Hepatocyte (in vitro differentiated cells): ENCODE measurements around the gene APPL2. TPM values are rescaled to one million over a fixed set of nuclear protein-coding genes. Genes with fewer than 3 reads are reported as not detected.

Experiments used
- DNase-seq: peaks from one replicate; pipeline ENCODE4 v3.0.0-alpha.2; 2016; ENCODE audit warnings: low spot score
- H2AFZ ChIP-seq: fragments of 200-600 bp; sonication (generic); 2 replicates; pipeline ENCODE4 v1.6.0; 2016; ENCODE audit warnings: antibody characterized with exemption, mild to moderate bottlenecking
- H3K27ac ChIP-seq: fragments of 200-600 bp; sonication (generic); 2 replicates; pipeline ENCODE4 v1.5.1; 2016; ENCODE audit warnings: mild to moderate bottlenecking
- H3K27me3 ChIP-seq: fragments of 200-600 bp; sonication (generic); 2 replicates; pipeline ENCODE4 v1.6.1; 2016
- H3K36me3 ChIP-seq: fragments of 200-600 bp; sonication (generic); replicated peaks from 2 replicates; pipeline ENCODE4 v1.5.1; 2016; ENCODE audit warnings: low read depth; ENCODE audit not compliant: insufficient read depth
- H3K4me1 ChIP-seq: fragments of 200-600 bp; sonication (generic); 2 replicates; pipeline ENCODE4 v1.5.1; 2016; ENCODE audit warnings: mild to moderate bottlenecking, moderate library complexity; ENCODE audit not compliant: insufficient read depth
- H3K4me2 ChIP-seq: fragments of 200-600 bp; sonication (generic); 2 replicates; pipeline ENCODE4 v1.6.0; 2016
- H3K4me3 ChIP-seq: fragments of 200-600 bp; sonication (generic); 2 replicates; pipeline ENCODE4 v1.5.1; 2016; ENCODE audit warnings: mild to moderate bottlenecking
- H3K79me2 ChIP-seq: fragments of 200-600 bp; sonication (generic); 2 replicates; pipeline ENCODE4 v1.6.0; 2017; ENCODE audit warnings: mild to moderate bottlenecking
- H3K9me2 ChIP-seq: fragments of 200-600 bp; sonication (generic); replicated peaks from 2 replicates; pipeline ENCODE4 v1.6.0; 2017; ENCODE audit warnings: mild to moderate bottlenecking; ENCODE audit not compliant: insufficient read depth
- H3K9me3 ChIP-seq: fragments of 200-600 bp; sonication (generic); 2 replicates; pipeline ENCODE4 v1.5.1; 2016; ENCODE audit warnings: low read depth, mild to moderate bottlenecking
- H4K20me1 ChIP-seq: fragments of 200-600 bp; sonication (generic); 2 replicates; pipeline ENCODE4 v1.6.0; 2016; ENCODE audit warnings: mild to moderate bottlenecking; ENCODE audit not compliant: insufficient read depth, poor library complexity, severe bottlenecking
- CTCF ChIP-seq: fragments of 200-600 bp; sonication (generic); IDR thresholded peaks from 2 replicates; pipeline ENCODE4 v1.5.1; 2016; ENCODE audit warnings: antibody characterized with exemption, mild to moderate bottlenecking; ENCODE audit not compliant: poor library complexity
- EZH2 ChIP-seq: fragments of 200-600 bp; sonication (generic); IDR thresholded peaks from 2 replicates; pipeline ENCODE4 v1.6.1; 2016; ENCODE audit warnings: antibody characterized with exemption, mild to moderate bottlenecking, borderline replicate concordance
- EZH2phosphoT487 ChIP-seq: fragments of 200-600 bp; sonication (generic); IDR thresholded peaks from one replicate; pipeline ENCODE4 v1.6.1; 2018; ENCODE audit warnings: antibody characterized with exemption, mild to moderate bottlenecking, low read depth, moderate library complexity; ENCODE audit not compliant: unreplicated experiment, severe bottlenecking
- WGBS: methylation state at CpG from one replicate; pipeline ENCODE4 v1.1.6; 2016; ENCODE audit warnings: low lambda C conversion rate; ENCODE audit errors: missing lambda C conversion rate; 5-methylcytosine and 5-hydroxymethylcytosine counted together
- polyA plus RNA-seq: library from polyadenylated mRNA; unstranded; fragments of >200 nt; fragmentation: Nextera tagmentation; extraction: Ambion mirVana; gene quantifications from 2 replicates; pipeline ENCODE4 v1.2.1, GENCODE V29; 2016
- total RNA-seq: library from RNA; depleted of rRNA; stranded (reverse); fragments of >200 nt; gene quantifications from 2 replicates; pipeline ENCODE4 v1.2.3, GENCODE V29; 2014

APPL2 gene
- total and polyA plus RNA-seq, 2 experiments from 2014 or later, result 42.2 to 74.1 TPM

- Histone ChIP-seq H3K79me2 (no peaks in the 10 kb centered on the region), H2AFZ (no peak overlapping the region), H3K4me1 (peaks cover 5% of the 10 kb centered on the region), H3K36me3 (peaks cover 6% of the 10 kb centered on the region), H3K27ac (no peak overlapping the region), H3K9me2 (no peaks in the 10 kb centered on the region), H3K9me3 (no peaks in the 10 kb centered on the region), H4K20me1 (no peaks in the 10 kb centered on the region), H3K4me3 (no peak overlapping the region), H3K4me2 (no peak overlapping the region), H3K27me3 (no peaks in the 10 kb centered on the region)
- WGBS, result 82% methylated on average over 3 of the region's 3 CpGs
- TF ChIP-seq CTCF (no peak), EZH2phosphoT487 (no peak), EZH2 (no peak)
- DNase-seq, result no peak
Observed at GRCh38 chr12:105209091-105209490, 26.9 kb downstream of the APPL2 start.

- Histone ChIP-seq H3K4me3 (no peak overlapping the region), H3K27me3 (no peaks in the 10 kb centered on the region), H3K4me1 (no peaks in the 10 kb centered on the region), H3K79me2 (no peaks in the 10 kb centered on the region), H3K36me3 (peaks cover 6% of the 10 kb centered on the region), H3K9me3 (no peaks in the 10 kb centered on the region), H3K27ac (no peak overlapping the region), H4K20me1 (no peaks in the 10 kb centered on the region), H3K9me2 (no peaks in the 10 kb centered on the region), H2AFZ (no peak overlapping the region), H3K4me2 (no peak overlapping the region)
- TF ChIP-seq EZH2phosphoT487, result no peak
- no peak for TF ChIP-seq EZH2
- TF ChIP-seq CTCF, result no peak
- WGBS, result 94% methylated on average over 16 of the region's 16 CpGs
- DNase-seq, result no peak
Observed at GRCh38 chr12:105206686-105207374, 29.1 kb downstream of the APPL2 start.

GRCh38 chr12:105205322-105206048 lies 30.5 kb downstream of the APPL2 start:
- H3K27ac ChIP-seq, result peak overlapping the region; percentile 27

More at GRCh38 chr12:105205322-105206048, 30.5 kb downstream of the APPL2 start:
- Histone ChIP-seq H3K9me2 (no peaks in the 10 kb centered on the region), H3K4me2 (no peak overlapping the region), H3K36me3 (peaks cover 6% of the 10 kb centered on the region), H3K4me3 (no peak overlapping the region), H4K20me1 (no peaks in the 10 kb centered on the region), H3K9me3 (no peaks in the 10 kb centered on the region), H2AFZ (no peak overlapping the region), H3K4me1 (no peaks in the 10 kb centered on the region), H3K79me2 (no peaks in the 10 kb centered on the region), H3K27me3 (no peaks in the 10 kb centered on the region)
- DNase-seq, result no peak
- WGBS, result 91% methylated on average over 10 of the region's 10 CpGs
- TF ChIP-seq EZH2phosphoT487, result no peak
- no peak for TF ChIP-seq EZH2
- no peak for TF ChIP-seq CTCF
